ENCODE data around the gene TSC1. TPM values are rescaled to one million over a fixed set of nuclear protein-coding genes. Genes with fewer than 3 reads are reported as not detected.
A peak's percentile ranks its signal among the peaks of the same experiment; 100 is the strongest.

TSC1 gene
- total and polyA plus RNA-seq, 10 of the 15 experiments (the other 5 are each of a cell fraction or from before 2014, with no cell fraction given) = 4.0 to 48.0 (median 14.9) TPM

GRCh38 chr9:132901858-132902831, 42.3 kb downstream of the TSC1 start (continued):
- TF ChIP-seq PRDM15 (CRISPR knock-in tag; IDR thresholded peaks at IDR 0.05) (no peak), ZNF217 (IDR thresholded peaks at IDR 0.05) (no peak), ZNF274 (IDR thresholded peaks at IDR 0.05; ENCODE audit: insufficient read depth, insufficient read length) (no peak), CREB1 (IDR thresholded peaks at IDR 0.05; ENCODE audit: low read depth) (peak; percentile 51; the same call in 1 of the 2 replicates), NBN (IDR thresholded peaks at IDR 0.05) (no peak), BHLHE40 (IDR thresholded peaks at IDR 0.05; ENCODE audit: borderline replicate concordance in 1 of 2, low read depth in 2 of 2, low read length in 1 of 2) (no peak), USF1 (IDR thresholded peaks at IDR 0.05; ENCODE audit: borderline replicate concordance, extremely low read length, insufficient read depth, low read depth, low read length) (no peak), TCF12 (IDR thresholded peaks at IDR 0.05; ENCODE audit: low read depth, low read length) (no peak), REST (IDR thresholded peaks at IDR 0.05; ENCODE audit: low read depth, low read length) (no peak), BCLAF1 (IDR thresholded peaks at IDR 0.05) (no peak), EED (IDR thresholded peaks at IDR 0.05; ENCODE audit: low read depth) (no peak)
- TF ChIP-seq, protein P1, sequence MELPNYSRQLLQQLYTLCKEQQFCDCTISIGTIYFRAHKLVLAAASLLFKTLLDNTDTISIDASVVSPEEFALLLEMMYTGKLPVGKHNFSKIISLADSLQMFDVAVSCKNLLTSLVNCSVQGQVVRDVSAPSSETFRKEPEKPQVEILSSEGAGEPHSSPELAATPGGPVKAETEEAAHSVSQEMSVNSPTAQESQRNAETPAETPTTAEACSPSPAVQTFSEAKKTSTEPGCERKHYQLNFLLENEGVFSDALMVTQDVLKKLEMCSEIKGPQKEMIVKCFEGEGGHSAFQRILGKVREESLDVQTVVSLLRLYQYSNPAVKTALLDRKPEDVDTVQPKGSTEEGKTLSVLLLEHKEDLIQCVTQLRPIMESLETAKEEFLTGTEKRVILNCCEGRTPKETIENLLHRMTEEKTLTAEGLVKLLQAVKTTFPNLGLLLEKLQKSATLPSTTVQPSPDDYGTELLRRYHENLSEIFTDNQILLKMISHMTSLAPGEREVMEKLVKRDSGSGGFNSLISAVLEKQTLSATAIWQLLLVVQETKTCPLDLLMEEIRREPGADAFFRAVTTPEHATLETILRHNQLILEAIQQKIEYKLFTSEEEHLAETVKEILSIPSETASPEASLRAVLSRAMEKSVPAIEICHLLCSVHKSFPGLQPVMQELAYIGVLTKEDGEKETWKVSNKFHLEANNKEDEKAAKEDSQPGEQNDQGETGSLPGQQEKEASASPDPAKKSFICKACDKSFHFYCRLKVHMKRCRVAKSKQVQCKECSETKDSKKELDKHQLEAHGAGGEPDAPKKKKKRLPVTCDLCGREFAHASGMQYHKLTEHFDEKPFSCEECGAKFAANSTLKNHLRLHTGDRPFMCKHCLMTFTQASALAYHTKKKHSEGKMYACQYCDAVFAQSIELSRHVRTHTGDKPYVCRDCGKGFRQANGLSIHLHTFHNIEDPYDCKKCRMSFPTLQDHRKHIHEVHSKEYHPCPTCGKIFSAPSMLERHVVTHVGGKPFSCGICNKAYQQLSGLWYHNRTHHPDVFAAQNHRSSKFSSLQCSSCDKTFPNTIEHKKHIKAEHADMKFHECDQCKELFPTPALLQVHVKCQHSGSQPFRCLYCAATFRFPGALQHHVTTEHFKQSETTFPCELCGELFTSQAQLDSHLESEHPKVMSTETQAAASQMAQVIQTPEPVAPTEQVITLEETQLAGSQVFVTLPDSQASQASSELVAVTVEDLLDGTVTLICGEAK (IDR thresholded peaks at IDR 0.05; ENCODE audit: borderline replicate concordance) = no peak
